OCI-LY7 (cell line): Measurements from ENCODE around the gene UBC. TPM values are rescaled to one million over a fixed set of nuclear protein-coding genes. Genes with fewer than 3 reads are reported as not detected.

Experiments
- BruUV-seq: library from RNA; stranded (reverse); fragments of 400-500 nt; replicated peaks from 2 replicates; lab custom pipeline; 2021; lab: Mats Ljungman, UMichigan
- CTCF ChIA-PET: fragments of 300-600 bp; sonication (Branson Sonifier 250); formaldehyde crosslinking; loops from one replicate; lab custom pipeline; 2022; ENCODE audit warnings: antibody characterized with exemption; ENCODE audit not compliant: unreplicated experiment; lab: Charles Lee
- POLR2A ChIA-PET: fragments of 300-600 bp; sonication (Branson Sonifier 250); formaldehyde crosslinking; loops from one replicate; lab custom pipeline; 2022; ENCODE audit warnings: antibody characterized with exemption; lab: Charles Lee
- DNase-seq: peaks from one replicate; pipeline ENCODE4 v3.0.0-alpha.2; 2015; ENCODE audit warnings: low spot score
- H2AFZ ChIP-seq: fragments of 200-600 bp; sonication (generic), shearing (Covaris generic); 2 replicates; pipeline ENCODE4 v1.6.1; 2014; ENCODE audit warnings: mild to moderate bottlenecking, antibody characterized with exemption, low read length, moderate library complexity
- H3K27ac ChIP-seq: fragments of 200-600 bp; sonication (generic); 2 replicates; pipeline ENCODE4 v1.5.1; 2014; ENCODE audit warnings: mixed run types, low read depth, mild to moderate bottlenecking, moderate library complexity, low read length, inconsistent platforms; ENCODE audit not compliant: poor library complexity, severe bottlenecking
- H3K36me3 ChIP-seq: fragments of 200-600 bp; sonication (generic); 2 replicates; pipeline ENCODE4 v1.6.1; 2014; ENCODE audit warnings: mild to moderate bottlenecking, antibody characterized with exemption, low read length, moderate library complexity, mixed read lengths; ENCODE audit not compliant: insufficient read depth
- H3K4me1 ChIP-seq: fragments of 200-600 bp; sonication (generic); 2 replicates; pipeline ENCODE4 v1.5.1; 2014; ENCODE audit warnings: mild to moderate bottlenecking, low read length; ENCODE audit not compliant: insufficient read depth, poor library complexity, severe bottlenecking
- H3K4me2 ChIP-seq: fragments of 200-600 bp; sonication (generic); 2 replicates; pipeline ENCODE4 v1.6.1; 2014; ENCODE audit warnings: mild to moderate bottlenecking, low read length
- H3K4me3 ChIP-seq: fragments of 200-600 bp; sonication (generic); 2 replicates; pipeline ENCODE4 v1.5.1; 2014; ENCODE audit warnings: mild to moderate bottlenecking, low read depth, low read length; ENCODE audit not compliant: poor library complexity, severe bottlenecking
- H3K79me2 ChIP-seq: fragments of 200-600 bp; sonication (generic); 2 replicates; pipeline ENCODE4 v1.6.1; 2016; ENCODE audit warnings: low read depth, mild to moderate bottlenecking, low read length, moderate library complexity, mixed read lengths; ENCODE audit not compliant: insufficient read depth
- H3K9me2 ChIP-seq: fragments of 200-600 bp; sonication (generic); 2 replicates; pipeline ENCODE4 v1.6.1; 2016; ENCODE audit warnings: mild to moderate bottlenecking, low read length, mixed read lengths; ENCODE audit not compliant: insufficient read depth
- H3K9me3 ChIP-seq: fragments of 200-600 bp; sonication (generic); 2 replicates; pipeline ENCODE4 v1.6.1; 2014; ENCODE audit warnings: mild to moderate bottlenecking, mixed run types, low read length, mixed read lengths
- H4K20me1 ChIP-seq: fragments of 200-600 bp; sonication (generic); 2 replicates; pipeline ENCODE4 v1.6.1; 2014; ENCODE audit warnings: mild to moderate bottlenecking, antibody characterized with exemption, low read length, moderate library complexity, mixed read lengths; ENCODE audit not compliant: insufficient read depth
- CTCF ChIP-seq: fragments of 200-600 bp; sonication (generic); conservative IDR thresholded peaks from 2 replicates; pipeline ENCODE4 v1.5.1; 2014; ENCODE audit warnings: mild to moderate bottlenecking, antibody characterized with exemption, low read length, moderate library complexity, mixed read lengths
- EZH2phosphoT487 ChIP-seq: fragments of 200-600 bp; sonication (generic); IDR thresholded peaks from 2 replicates; pipeline ENCODE4 v1.6.1; 2018; ENCODE audit warnings: low read depth, borderline replicate concordance, mild to moderate bottlenecking, mixed run types, antibody characterized with exemption, low read length, moderate library complexity, mixed read lengths
- intact Hi-C: fragments of 100-400 bp; cut with micrococcal nuclease; formaldehyde crosslinking; loops from one replicate; pipeline ENCODE4 v1.10.0; 2022; ENCODE audit not compliant: unreplicated experiment
- total RNA-seq, 2 experiments: library from RNA; depleted of rRNA in 1 of 2; stranded (reverse); fragments of >200 nt in 1 of 2; shearing (Covaris generic) in 1 of 2; gene quantifications; 2 replicates each; pipeline ENCODE4 v1.2.3, GENCODE V29; 2014 to 2022

UBC gene
- total RNA-seq, 2 experiments from 2014 or later, result 431 to 616 TPM

GRCh38 chr12:124949066-124949465, 34.6 kb upstream of the UBC start:
- no peaks in the 10 kb centered on the region for H3K9me2 ChIP-seq
- H3K4me2 ChIP-seq, result no peak overlapping the region
- H3K79me2 ChIP-seq, result no peaks in the 10 kb centered on the region
- intact Hi-C loops, result no loop called here
- H3K4me1 ChIP-seq, result no peaks in the 10 kb centered on the region
- H4K20me1 ChIP-seq, result no peaks in the 10 kb centered on the region
- no peak overlapping the region for H3K4me3 ChIP-seq
- ChIA-PET POLR2A (no interaction called here), CTCF (no interaction called here)
- no peak for DNase-seq
- no peaks in the 10 kb centered on the region for H3K9me3 ChIP-seq
- no TSS peak for BruUV-seq
- TF ChIP-seq CTCF, result no peak
- TF ChIP-seq EZH2phosphoT487, result no peak
- H3K36me3 ChIP-seq, result peaks cover 81% of the 10 kb centered on the region
- H2AFZ ChIP-seq, result no peak overlapping the region
- no peak overlapping the region for H3K27ac ChIP-seq

GRCh38 chr12:124947561-124948398, 33.3 kb upstream of the UBC start:
- H3K36me3 ChIP-seq, result peaks cover 72% of the 10 kb centered on the region
- no peak overlapping the region for H3K27ac ChIP-seq
- no peaks in the 10 kb centered on the region for H3K9me3 ChIP-seq
- H2AFZ ChIP-seq, result no peak overlapping the region
- no peak overlapping the region for H3K4me3 ChIP-seq
- no peak overlapping the region for H3K4me2 ChIP-seq
- POLR2A ChIA-PET, result interaction anchor here (0.6 kb wide), 1 partner anchor 11 kb away, joined by 4 read pairs; no protein-coding TSS in a partner anchor
- no peak for TF ChIP-seq CTCF
- no peaks in the 10 kb centered on the region for H3K9me2 ChIP-seq
- H3K79me2 ChIP-seq, result no peaks in the 10 kb centered on the region
- intact Hi-C loops, result no loop called here
- no TSS peak for BruUV-seq
- no peak for DNase-seq
- H3K4me1 ChIP-seq, result no peaks in the 10 kb centered on the region
- no peaks in the 10 kb centered on the region for H4K20me1 ChIP-seq
- CTCF ChIA-PET, result no interaction called here

- H3K9me2 ChIP-seq, result no peaks in the 10 kb centered on the region
- BruUV-seq, result no TSS peak
- no peak for TF ChIP-seq EZH2phosphoT487
- no peak for TF ChIP-seq CTCF
- H3K4me2 ChIP-seq, result no peak overlapping the region
- POLR2A ChIA-PET, result interaction anchor here (0.7 kb wide), 2 partner anchors 28 to 453 kb away, joined by 3 to 6 read pairs; no protein-coding TSS in a partner anchor
- H4K20me1 ChIP-seq, result no peaks in the 10 kb centered on the region
- no peak for DNase-seq
- H3K27ac ChIP-seq, result no peak overlapping the region
- intact Hi-C loops, result no loop called here
- CTCF ChIA-PET, result no interaction called here
- no peaks in the 10 kb centered on the region for H3K4me1 ChIP-seq
- no peak overlapping the region for H2AFZ ChIP-seq
- no peak overlapping the region for H3K4me3 ChIP-seq
- H3K9me3 ChIP-seq, result no peaks in the 10 kb centered on the region
- H3K79me2 ChIP-seq, result no peaks in the 10 kb centered on the region
- H3K36me3 ChIP-seq, result peaks cover 65% of the 10 kb centered on the region
Observed at GRCh38 chr12:124947013-124947412, 32.6 kb upstream of the UBC start.
